K562 (cell line): ENCODE data around the gene CTSO.

ENCODE experiments used
- BCL6 ChIP-seq: fragments of 250-450 bp; sonication (Bioruptor Pico); IDR thresholded peaks from 2 replicates; pipeline ENCODE4 v1.4.0; 2020
- NFYB ChIP-seq: IDR thresholded peaks from 2 replicates; pipeline ENCODE4 v1.6.1; 2011; ENCODE audit warnings: mild to moderate bottlenecking, moderate library complexity; ENCODE audit not compliant: insufficient read length; ENCODE audit errors: extremely low read depth
- NR1H2 ChIP-seq: sonication (generic); formaldehyde crosslinking; IDR thresholded peaks from 2 replicates; pipeline ENCODE4 v1.4.0; 2020; ENCODE audit warnings: mild to moderate bottlenecking, missing genetic modification reagents
- SMAD3 ChIP-seq: fragments of 450-650 bp; formaldehyde crosslinking; conservative IDR thresholded peaks from 2 replicates; pipeline ENCODE4 v1.4.0; 2020; ENCODE audit warnings: mild to moderate bottlenecking
- STAG1 ChIP-seq: sonication (generic); formaldehyde crosslinking; IDR thresholded peaks from 2 replicates; pipeline ENCODE4 v1.5.0; 2020; ENCODE audit warnings: missing genetic modification reagents, borderline replicate concordance
- ZNF121 ChIP-seq: sonication (generic); formaldehyde crosslinking; conservative IDR thresholded peaks from 2 replicates; pipeline ENCODE4 v1.8.0; 2022; ENCODE audit warnings: missing genetic modification reagents
- ZNF830 ChIP-seq: fragments of 250-450 bp; sonication (Bioruptor Pico); IDR thresholded peaks from 2 replicates; pipeline ENCODE4 v1.5.0; 2021; ENCODE audit warnings: mild to moderate bottlenecking
- TF ChIP-seq, protein P1 (sequence below): sonication (generic); formaldehyde crosslinking; IDR thresholded peaks from 2 replicates; pipeline ENCODE4 v1.8.0; 2022; ENCODE audit warnings: missing genetic modification reagents, mild to moderate bottlenecking, borderline replicate concordance
- TF ChIP-seq, protein P2 (sequence below), 3 experiments: IDR thresholded peaks in 2 of 3; conservative IDR thresholded peaks in 1 of 3; 2 replicates each; pipeline ENCODE4 v1.5.1; 2011 to 2012; ENCODE audit warnings: low read length in 3 of 3, mild to moderate bottlenecking in 3 of 3, control low read depth in 2 of 3, improper control_type of control experiment in 1 of 3, inconsistent platforms in 1 of 3, low read depth in 1 of 3, mixed read lengths in 1 of 3, moderate library complexity in 1 of 3; ENCODE audit not compliant: insufficient read depth in 2 of 3
- TF ChIP-seq, protein P3 (sequence below): fragments of 450-650 bp; formaldehyde crosslinking; IDR thresholded peaks from 2 replicates; pipeline ENCODE4 v1.4.0; 2022; ENCODE audit warnings: mild to moderate bottlenecking, moderate library complexity
- TF ChIP-seq, protein P4 (sequence below): sonication (generic); formaldehyde crosslinking; IDR thresholded peaks from 2 replicates; pipeline ENCODE4 v1.9.0; 2022; ENCODE audit warnings: mild to moderate bottlenecking, missing genetic modification reagents

DNA sequence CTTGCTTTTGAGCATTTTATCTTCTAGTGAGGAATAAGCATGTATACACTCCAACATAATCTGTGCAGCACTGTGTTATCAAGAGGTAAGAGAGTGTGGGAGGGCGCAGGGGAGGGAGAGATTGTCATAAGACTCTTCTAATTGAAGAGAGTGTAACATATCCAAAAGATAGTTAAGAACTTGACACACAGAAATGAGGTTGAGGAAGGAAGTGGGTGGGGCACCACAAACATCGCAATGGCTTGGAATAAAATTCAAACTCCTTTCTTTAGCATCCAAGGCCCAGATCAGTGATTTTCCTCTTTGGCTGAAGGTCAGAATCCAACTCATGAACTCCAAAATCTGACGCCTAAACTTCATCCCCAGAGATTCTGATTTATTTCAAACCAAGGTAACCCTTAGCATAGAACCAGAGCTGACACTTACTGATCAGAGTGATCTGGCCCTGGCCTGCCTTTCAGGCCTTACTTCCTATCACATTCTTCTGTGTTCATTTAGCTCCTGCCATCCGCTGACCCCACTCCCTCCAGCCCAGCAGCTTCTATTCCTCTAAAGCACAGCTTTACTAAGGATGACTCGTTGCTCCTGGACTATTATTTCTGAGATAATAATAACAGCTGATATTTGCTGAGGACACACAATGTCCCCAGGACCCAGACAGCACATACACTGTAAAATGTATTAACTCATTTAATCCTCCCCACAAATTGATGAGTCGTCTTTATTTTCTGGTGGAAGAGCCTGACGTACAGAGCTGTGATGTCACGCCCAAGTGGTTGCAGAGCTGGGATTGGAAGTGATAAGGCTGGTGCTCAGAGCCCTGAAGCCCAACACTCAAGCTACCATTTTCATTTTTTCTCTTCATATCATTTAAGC, 10.6 kb upstream of the CTSO start:
- TF ChIP-seq, protein P1, sequence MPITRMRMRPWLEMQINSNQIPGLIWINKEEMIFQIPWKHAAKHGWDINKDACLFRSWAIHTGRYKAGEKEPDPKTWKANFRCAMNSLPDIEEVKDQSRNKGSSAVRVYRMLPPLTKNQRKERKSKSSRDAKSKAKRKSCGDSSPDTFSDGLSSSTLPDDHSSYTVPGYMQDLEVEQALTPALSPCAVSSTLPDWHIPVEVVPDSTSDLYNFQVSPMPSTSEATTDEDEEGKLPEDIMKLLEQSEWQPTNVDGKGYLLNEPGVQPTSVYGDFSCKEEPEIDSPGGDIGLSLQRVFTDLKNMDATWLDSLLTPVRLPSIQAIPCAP (CRISPR knock-in tag) = no peak
- TF ChIP-seq BCL6 (CRISPR knock-in tag) (no peak), ZNF121 (CRISPR knock-in tag) (no peak), ZNF830 (CRISPR knock-in tag) (no peak), NR1H2 (no peak), NFYB (no peak), SMAD3 (CRISPR knock-in tag) (no peak), STAG1 (CRISPR knock-in tag) (no peak)
- TF ChIP-seq, protein P2, sequence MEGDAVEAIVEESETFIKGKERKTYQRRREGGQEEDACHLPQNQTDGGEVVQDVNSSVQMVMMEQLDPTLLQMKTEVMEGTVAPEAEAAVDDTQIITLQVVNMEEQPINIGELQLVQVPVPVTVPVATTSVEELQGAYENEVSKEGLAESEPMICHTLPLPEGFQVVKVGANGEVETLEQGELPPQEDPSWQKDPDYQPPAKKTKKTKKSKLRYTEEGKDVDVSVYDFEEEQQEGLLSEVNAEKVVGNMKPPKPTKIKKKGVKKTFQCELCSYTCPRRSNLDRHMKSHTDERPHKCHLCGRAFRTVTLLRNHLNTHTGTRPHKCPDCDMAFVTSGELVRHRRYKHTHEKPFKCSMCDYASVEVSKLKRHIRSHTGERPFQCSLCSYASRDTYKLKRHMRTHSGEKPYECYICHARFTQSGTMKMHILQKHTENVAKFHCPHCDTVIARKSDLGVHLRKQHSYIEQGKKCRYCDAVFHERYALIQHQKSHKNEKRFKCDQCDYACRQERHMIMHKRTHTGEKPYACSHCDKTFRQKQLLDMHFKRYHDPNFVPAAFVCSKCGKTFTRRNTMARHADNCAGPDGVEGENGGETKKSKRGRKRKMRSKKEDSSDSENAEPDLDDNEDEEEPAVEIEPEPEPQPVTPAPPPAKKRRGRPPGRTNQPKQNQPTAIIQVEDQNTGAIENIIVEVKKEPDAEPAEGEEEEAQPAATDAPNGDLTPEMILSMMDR (IDR thresholded peaks at IDR 0.05 in 2 of 3, conservative IDR thresholded peaks at IDR 0.05 in 1 of 3; ENCODE audit: insufficient read depth in 2 of 3, low read depth in 1 of 3, low read length in 3 of 3) = no peak
- TF ChIP-seq, protein P3, sequence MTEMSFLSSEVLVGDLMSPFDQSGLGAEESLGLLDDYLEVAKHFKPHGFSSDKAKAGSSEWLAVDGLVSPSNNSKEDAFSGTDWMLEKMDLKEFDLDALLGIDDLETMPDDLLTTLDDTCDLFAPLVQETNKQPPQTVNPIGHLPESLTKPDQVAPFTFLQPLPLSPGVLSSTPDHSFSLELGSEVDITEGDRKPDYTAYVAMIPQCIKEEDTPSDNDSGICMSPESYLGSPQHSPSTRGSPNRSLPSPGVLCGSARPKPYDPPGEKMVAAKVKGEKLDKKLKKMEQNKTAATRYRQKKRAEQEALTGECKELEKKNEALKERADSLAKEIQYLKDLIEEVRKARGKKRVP (CRISPR knock-in tag) = no peak
- TF ChIP-seq, protein P4, sequence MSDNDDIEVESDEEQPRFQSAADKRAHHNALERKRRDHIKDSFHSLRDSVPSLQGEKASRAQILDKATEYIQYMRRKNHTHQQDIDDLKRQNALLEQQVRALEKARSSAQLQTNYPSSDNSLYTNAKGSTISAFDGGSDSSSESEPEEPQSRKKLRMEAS (CRISPR knock-in tag) = no peak
